ENCODE results near the gene DUOXA2. TPM values are rescaled to one million over a fixed set of nuclear protein-coding genes. Genes with fewer than 3 reads are reported as not detected.

DUOXA2 gene
- total and polyA plus RNA-seq, 11 donors = 0.03 TPM; not detected in 10

DNA sequence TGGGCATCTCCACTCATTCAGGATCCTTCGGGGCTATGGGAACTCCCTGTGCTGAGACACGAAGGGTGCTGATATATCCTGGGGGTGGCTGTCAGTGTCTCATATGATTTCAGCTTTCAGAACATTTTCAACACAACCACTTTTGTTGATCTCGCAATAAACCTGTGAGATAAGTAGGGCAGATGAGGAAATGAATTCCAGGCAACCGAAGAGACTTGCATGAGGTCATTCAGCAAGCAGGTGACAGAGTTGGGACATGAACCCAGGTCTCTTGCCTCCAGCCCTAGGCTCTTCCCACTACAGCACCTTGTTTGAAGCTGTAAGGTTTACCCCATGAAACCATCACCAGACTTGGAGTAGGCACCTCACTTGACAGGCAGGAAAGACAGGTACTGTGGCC, 32.3 kb downstream of the DUOXA2 start:
- Histone ChIP-seq H3K27me3 (peaks cover 0 to 4% (median 0%) of the 10 kb centered on the region in 9 donors), H3K36me3 (peaks cover 0 to 5% (median 0%) of the 10 kb centered on the region in 9 donors), H3K4me3 (no peak overlapping the region), H3K27ac (no peak overlapping the region), H3K4me1 (no peaks in the 10 kb centered on the region), H3K9me3 (no peaks in the 10 kb centered on the region)
- intact Hi-C loops (cut with DNase I) = no loop called here
- ATAC-seq (no peak), DNase-seq (no peak)
- WGBS, 4 donors = 74 to 84% (median 81%) methylated on average over 4 of the region's 4 CpGs
- TF ChIP-seq POLR2A (IDR thresholded peaks at IDR 0.05) = no peak
- TF ChIP-seq, protein P1, sequence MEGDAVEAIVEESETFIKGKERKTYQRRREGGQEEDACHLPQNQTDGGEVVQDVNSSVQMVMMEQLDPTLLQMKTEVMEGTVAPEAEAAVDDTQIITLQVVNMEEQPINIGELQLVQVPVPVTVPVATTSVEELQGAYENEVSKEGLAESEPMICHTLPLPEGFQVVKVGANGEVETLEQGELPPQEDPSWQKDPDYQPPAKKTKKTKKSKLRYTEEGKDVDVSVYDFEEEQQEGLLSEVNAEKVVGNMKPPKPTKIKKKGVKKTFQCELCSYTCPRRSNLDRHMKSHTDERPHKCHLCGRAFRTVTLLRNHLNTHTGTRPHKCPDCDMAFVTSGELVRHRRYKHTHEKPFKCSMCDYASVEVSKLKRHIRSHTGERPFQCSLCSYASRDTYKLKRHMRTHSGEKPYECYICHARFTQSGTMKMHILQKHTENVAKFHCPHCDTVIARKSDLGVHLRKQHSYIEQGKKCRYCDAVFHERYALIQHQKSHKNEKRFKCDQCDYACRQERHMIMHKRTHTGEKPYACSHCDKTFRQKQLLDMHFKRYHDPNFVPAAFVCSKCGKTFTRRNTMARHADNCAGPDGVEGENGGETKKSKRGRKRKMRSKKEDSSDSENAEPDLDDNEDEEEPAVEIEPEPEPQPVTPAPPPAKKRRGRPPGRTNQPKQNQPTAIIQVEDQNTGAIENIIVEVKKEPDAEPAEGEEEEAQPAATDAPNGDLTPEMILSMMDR (IDR thresholded peaks at IDR 0.05) = no peak

GRCh38 chr15:45147606-45148005, 33.5 kb downstream of the DUOXA2 start:
- no peak for TF ChIP-seq POLR2A (IDR thresholded peaks at IDR 0.05)
- TF ChIP-seq, protein P1 (IDR thresholded peaks at IDR 0.05) = no peak
- H3K9me3 ChIP-seq = no peaks in the 10 kb centered on the region
- 94 to 97% (median 95%) methylated on average over 7 of the region's 7 CpGs for WGBS, 4 donors
- peaks cover 0 to 8% (median 0%) of the 10 kb centered on the region in 9 donors for H3K36me3 ChIP-seq
- no peak for DNase-seq
- H3K27me3 ChIP-seq = peaks cover 0 to 4% (median 0%) of the 10 kb centered on the region in 9 donors
- H3K27ac ChIP-seq = no peak overlapping the region
- no peaks in the 10 kb centered on the region for H3K4me1 ChIP-seq
- H3K4me3 ChIP-seq = no peak overlapping the region
- intact Hi-C loops (cut with DNase I) = no loop called here
- ATAC-seq = no peak

- no peak overlapping the region for H3K27ac ChIP-seq
- H3K36me3 ChIP-seq = peaks cover 0 to 8% (median 0%) of the 10 kb centered on the region in 9 donors
- H3K27me3 ChIP-seq = peaks cover 0 to 4% (median 0%) of the 10 kb centered on the region in 9 donors
- ATAC-seq (no peak), DNase-seq (no peak)
- no peak overlapping the region for H3K4me3 ChIP-seq
- H3K9me3 ChIP-seq = no peaks in the 10 kb centered on the region
- WGBS, 4 donors = 85 to 88% (median 86%) methylated on average over 9 to 12 of the region's 12 CpGs
- H3K4me1 ChIP-seq = no peaks in the 10 kb centered on the region
- intact Hi-C loops (cut with DNase I) = no loop called here
- TF ChIP-seq POLR2A (IDR thresholded peaks at IDR 0.05) = no peak
- TF ChIP-seq, protein P1 (IDR thresholded peaks at IDR 0.05) = no peak
Measured at GRCh38 chr15:45148076-45149059, 34.2 kb downstream of the DUOXA2 start.

- no peak overlapping the region for H3K4me3 ChIP-seq
- no peak overlapping the region for H3K27ac ChIP-seq
- peaks cover 0 to 6% (median 0%) of the 10 kb centered on the region in 9 donors for H3K36me3 ChIP-seq
- DNase-seq = no peak
- H3K9me3 ChIP-seq = no peaks in the 10 kb centered on the region
- no peak for ATAC-seq
- H3K4me1 ChIP-seq = no peaks in the 10 kb centered on the region
- intact Hi-C loops (cut with DNase I) = no loop called here
- H3K27me3 ChIP-seq = peaks cover 0 to 1% (median 0%) of the 10 kb centered on the region in 9 donors
- 89 to 94% (median 92%) methylated on average over 1 of the region's 1 CpG for WGBS, 4 donors
- TF ChIP-seq, protein P1 (IDR thresholded peaks at IDR 0.05) = no peak
- TF ChIP-seq POLR2A (IDR thresholded peaks at IDR 0.05) = no peak
Measured at GRCh38 chr15:45149060-45149459, 34.9 kb downstream of the DUOXA2 start.
